H1 (cell line): ENCODE data around the gene YWHAQ. TPM values are rescaled to one million over a fixed set of nuclear protein-coding genes. Genes with fewer than 3 reads are reported as not detected.

ENCODE experiments used
- CTCF ChIA-PET: fragments of 300-600 bp; sonication (Branson Sonifier 250); formaldehyde crosslinking; loops from one replicate; lab custom pipeline; 2021; ENCODE audit not compliant: partially characterized antibody; lab: Charles Lee
- POLR2A ChIA-PET: fragments of 300-600 bp; sonication (Branson Sonifier 250); formaldehyde crosslinking; loops from one replicate; lab custom pipeline; 2021; ENCODE audit warnings: inconsistent platforms; ENCODE audit not compliant: partially characterized antibody; lab: Charles Lee
- DNase-seq, 2 experiments: peaks; one replicate each; pipeline versions ENCODE4 v3.0.0 to v3.0.0-alpha.2; 2010 to 2022; ENCODE audit warnings: low spot score in 2 of 2, low read depth in 1 of 2, mixed read lengths in 1 of 2
- FAIRE-seq: peaks from 2 replicates; lab custom pipeline; 2011; peaks lifted over from hg19 to GRCh38; lab: Jason Lieb, UNC
- H2AFZ ChIP-seq: 2 replicates; pipeline ENCODE4 v1.8.1; 2012; ENCODE audit warnings: low read length, inconsistent platforms
- H2AK5ac ChIP-seq: 2 replicates; pipeline ENCODE4 v1.6.1; 2013; ENCODE audit warnings: low read depth, low read length
- H2BK120ac ChIP-seq: replicated peaks from 2 replicates; pipeline ENCODE3; 2013; ENCODE audit warnings: low read depth, low read length, inconsistent platforms
- H2BK12ac ChIP-seq: 2 replicates; pipeline ENCODE4 v1.6.1; 2013; ENCODE audit warnings: low read depth, low read length
- H2BK15ac ChIP-seq: 2 replicates; pipeline ENCODE4 v1.6.1; 2013; ENCODE audit warnings: low read length
- H2BK20ac ChIP-seq: 2 replicates; pipeline ENCODE4 v1.6.1; 2013; ENCODE audit warnings: low read length
- H2BK5ac ChIP-seq: 2 replicates; pipeline ENCODE4 v1.6.1; 2013; ENCODE audit warnings: low read depth, low read length
- H3K14ac ChIP-seq: 2 replicates; pipeline ENCODE4 v1.6.1; 2013; ENCODE audit warnings: inconsistent platforms; ENCODE audit not compliant: insufficient read length
- H3K18ac ChIP-seq: 2 replicates; pipeline ENCODE4 v1.6.1; 2013; ENCODE audit warnings: low read length; ENCODE audit errors: extremely low read depth
- H3K23ac ChIP-seq: 2 replicates; pipeline ENCODE4 v1.6.1; 2013; ENCODE audit warnings: inconsistent platforms; ENCODE audit not compliant: insufficient read length
- H3K23me2 ChIP-seq: 2 replicates; pipeline ENCODE4 v1.6.1; 2013; ENCODE audit warnings: low read depth, low read length
- H3K27ac ChIP-seq: 2 replicates; pipeline ENCODE4 v1.6.1; 2011; ENCODE audit warnings: low read depth, low read length, inconsistent platforms
- H3K27me3 ChIP-seq, 4 experiments: replicated peaks in 1 of 4; 1 replicate in 1 of 4; 2 replicates in 3 of 4; pipeline versions ENCODE4 v1.6.1 to v1.8.1; 2011 to 2013; ENCODE audit warnings: low read length in 3 of 4, mild to moderate bottlenecking in 3 of 4, inconsistent platforms in 2 of 4, mixed read lengths in 2 of 4, moderate library complexity in 1 of 4; ENCODE audit not compliant: control insufficient read depth in 3 of 4, insufficient read depth in 3 of 4; ENCODE audit errors: extremely low read depth in 1 of 4
- H3K36me3 ChIP-seq, 4 experiments: 2 replicates each; pipeline versions ENCODE4 v1.6.1 to v1.8.1; 2011 to 2013; ENCODE audit warnings: mild to moderate bottlenecking in 4 of 4, low read length in 3 of 4, moderate library complexity in 2 of 4, control low read depth in 1 of 4, inconsistent platforms in 1 of 4; ENCODE audit not compliant: insufficient read depth in 4 of 4, control insufficient read depth in 2 of 4
- H3K4ac ChIP-seq: replicated peaks from 2 replicates; pipeline ENCODE3; 2013; ENCODE audit warnings: low read length, low read depth, mixed read lengths, inconsistent platforms; ENCODE audit not compliant: insufficient read length
- H3K4me1 ChIP-seq, 4 experiments: replicated peaks in 1 of 4; 1 replicate in 1 of 4; 2 replicates in 3 of 4; pipeline versions ENCODE4 v1.6.1 to v1.8.1; 2011 to 2013; ENCODE audit warnings: low read length in 3 of 4, inconsistent platforms in 2 of 4, mixed read lengths in 1 of 4; ENCODE audit not compliant: insufficient read depth in 4 of 4, control insufficient read depth in 3 of 4
- H3K4me2 ChIP-seq, 2 experiments: 2 replicates each; pipeline versions ENCODE4 v1.6.1 to v1.8.1; 2011 to 2013; ENCODE audit warnings: low read depth in 2 of 2, low read length in 2 of 2, control low read depth in 1 of 2, inconsistent platforms in 1 of 2, mild to moderate bottlenecking in 1 of 2; ENCODE audit not compliant: insufficient read depth in 1 of 2
- H3K4me3 ChIP-seq, 4 experiments: fragments of 200-600, 300-600 bp in 1 of 4; sonication (generic), shearing (Covaris generic), sonication (Bioruptor Twin) in 1 of 4; 2 replicates each; pipeline versions ENCODE4 v1.5.1 to v1.8.1; 2011 to 2016; ENCODE audit warnings: low read length in 4 of 4, low read depth in 3 of 4, control low read depth in 2 of 4, inconsistent platforms in 2 of 4, mild to moderate bottlenecking in 2 of 4, mixed read lengths in 1 of 4, moderate library complexity in 1 of 4; ENCODE audit not compliant: insufficient read depth in 2 of 4; ENCODE audit errors: extremely low read depth in 1 of 4
- H3K56ac ChIP-seq: replicated peaks from 2 replicates; pipeline ENCODE3; 2013; ENCODE audit warnings: low read depth, mild to moderate bottlenecking, mixed read lengths, low read length, inconsistent platforms; ENCODE audit not compliant: insufficient read length
- H3K79me1 ChIP-seq: 2 replicates; pipeline ENCODE4 v1.6.1; 2013; ENCODE audit warnings: low read depth, low read length, control low read depth
- H3K79me2 ChIP-seq, 2 experiments: 2 replicates each; pipeline versions ENCODE4 v1.6.1 to v1.8.1; 2012 to 2013; ENCODE audit warnings: low read length in 2 of 2, mild to moderate bottlenecking in 2 of 2, inconsistent platforms in 1 of 2; ENCODE audit not compliant: insufficient read depth in 2 of 2, control insufficient read depth in 1 of 2
- H3K9ac ChIP-seq, 4 experiments: replicated peaks in 1 of 4; 1 replicate in 1 of 4; 2 replicates in 3 of 4; pipeline versions ENCODE4 v1.6.1 to v1.8.1; 2011 to 2013; ENCODE audit warnings: low read depth in 3 of 4, low read length in 3 of 4, control low read depth in 2 of 4, mild to moderate bottlenecking in 2 of 4, moderate library complexity in 2 of 4, inconsistent platforms in 1 of 4; ENCODE audit errors: extremely low read depth in 1 of 4
- H3K9me3 ChIP-seq, 2 experiments: 2 replicates each; pipeline versions ENCODE4 v1.6.1 to v1.8.1; 2012 to 2013; ENCODE audit warnings: mild to moderate bottlenecking in 2 of 2, moderate library complexity in 2 of 2, control low read depth in 1 of 2, inconsistent platforms in 1 of 2, low read depth in 1 of 2, low read length in 1 of 2, mixed read lengths in 1 of 2; ENCODE audit not compliant: insufficient read depth in 2 of 2
- H4K20me1 ChIP-seq, 2 experiments: replicated peaks in 1 of 2; 2 replicates each; pipeline versions ENCODE3 to v1.8.1; 2011 to 2013; ENCODE audit warnings: inconsistent platforms in 2 of 2, low read length in 2 of 2, mild to moderate bottlenecking in 1 of 2; ENCODE audit not compliant: insufficient read depth in 2 of 2, control insufficient read depth in 1 of 2
- H4K5ac ChIP-seq: 2 replicates; pipeline ENCODE4 v1.6.1; 2013; ENCODE audit warnings: low read length, low read depth, mixed read lengths, inconsistent platforms; ENCODE audit not compliant: insufficient read length
- H4K8ac ChIP-seq: 2 replicates; pipeline ENCODE4 v1.8.0; 2013; ENCODE audit warnings: mild to moderate bottlenecking, moderate library complexity, low read length, inconsistent platforms; ENCODE audit not compliant: insufficient read depth; ENCODE audit errors: extremely low read depth
- H4K91ac ChIP-seq: replicated peaks from 2 replicates; pipeline ENCODE3; 2013; ENCODE audit warnings: low read length, mixed read lengths, inconsistent platforms; ENCODE audit not compliant: insufficient read length
- BACH1 ChIP-seq: IDR thresholded peaks from 2 replicates; pipeline ENCODE4 v1.6.1; 2012; ENCODE audit warnings: low read length, improper control_type of control experiment
- KDM4A ChIP-seq: IDR thresholded peaks from one replicate; pipeline ENCODE4 v1.7.1; 2012; ENCODE audit warnings: low read depth, mild to moderate bottlenecking, moderate library complexity, low read length, inconsistent platforms; ENCODE audit not compliant: severe bottlenecking
- MAFK ChIP-seq: IDR thresholded peaks from 2 replicates; pipeline ENCODE4 v1.6.1; 2012; ENCODE audit warnings: low read depth, mild to moderate bottlenecking, improper control_type of control experiment, low read length
- RFX5 ChIP-seq: IDR thresholded peaks from 2 replicates; pipeline ENCODE4 v1.6.1; 2011; ENCODE audit warnings: low read depth, low read length, improper control_type of control experiment, borderline replicate concordance
- SUZ12 ChIP-seq: fragments of 200-600 bp; sonication (generic); IDR thresholded peaks from 2 replicates; pipeline ENCODE4 v1.6.1; 2012; ENCODE audit warnings: mild to moderate bottlenecking, inconsistent platforms, low read length, moderate library complexity, mixed read lengths
- WGBS, 2 experiments: shearing (Covaris generic) in 1 of 2; methylation state at CpG; one replicate each; pipeline versions ENCODE4 v1.1.6 to v1.1.7; 2013 to 2015; ENCODE audit warnings: low lambda C conversion rate in 2 of 2, mixed read lengths in 2 of 2, inconsistent platforms in 1 of 2, low coverage in 1 of 2, missing lambda C conversion rate in 1 of 2; ENCODE audit not compliant: insufficient replicate concordance in 2 of 2, insufficient coverage in 1 of 2, insufficient read length in 1 of 2; ENCODE audit errors: extremely low coverage in 1 of 2, missing lambda C conversion rate in 1 of 2; 5-methylcytosine and 5-hydroxymethylcytosine counted together
- polyA plus RNA-seq, 7 experiments: library from polyadenylated mRNA; depleted of rRNA in 3 of 7; stranded (reverse) in 5 of 7; unstranded in 2 of 7; fragments of >200 nt in 5 of 7; fragments of 200-250 nt in 2 of 7; gene quantifications; 1 replicate in 5 of 7; 2 replicates in 1 of 7; 4 replicates in 1 of 7; pipeline versions ENCODE4 v1.2.1 to v1.2.3, GENCODE V29; 2011 to 2013; ENCODE audit warnings: missing spikeins in 2 of 7, mixed read lengths in 2 of 7
- total RNA-seq: library from RNA; stranded (reverse); fragmentation: NEBNext Ultra II Directional; extraction: Animal tissue kit (Norgen Biotek cat#: 25700); gene quantifications from 2 replicates; pipeline ENCODE4 v1.2.1, GENCODE V29; 2021
- TF ChIP-seq, protein P1 (sequence below): IDR thresholded peaks from 2 replicates; pipeline ENCODE4 v1.6.1; 2012; ENCODE audit warnings: inconsistent platforms

YWHAQ gene
- total and polyA plus RNA-seq, 2 of the 8 experiments (the other 6 are each of a cell fraction or from before 2014, with no cell fraction given), result 244 to 480 TPM

DNA sequence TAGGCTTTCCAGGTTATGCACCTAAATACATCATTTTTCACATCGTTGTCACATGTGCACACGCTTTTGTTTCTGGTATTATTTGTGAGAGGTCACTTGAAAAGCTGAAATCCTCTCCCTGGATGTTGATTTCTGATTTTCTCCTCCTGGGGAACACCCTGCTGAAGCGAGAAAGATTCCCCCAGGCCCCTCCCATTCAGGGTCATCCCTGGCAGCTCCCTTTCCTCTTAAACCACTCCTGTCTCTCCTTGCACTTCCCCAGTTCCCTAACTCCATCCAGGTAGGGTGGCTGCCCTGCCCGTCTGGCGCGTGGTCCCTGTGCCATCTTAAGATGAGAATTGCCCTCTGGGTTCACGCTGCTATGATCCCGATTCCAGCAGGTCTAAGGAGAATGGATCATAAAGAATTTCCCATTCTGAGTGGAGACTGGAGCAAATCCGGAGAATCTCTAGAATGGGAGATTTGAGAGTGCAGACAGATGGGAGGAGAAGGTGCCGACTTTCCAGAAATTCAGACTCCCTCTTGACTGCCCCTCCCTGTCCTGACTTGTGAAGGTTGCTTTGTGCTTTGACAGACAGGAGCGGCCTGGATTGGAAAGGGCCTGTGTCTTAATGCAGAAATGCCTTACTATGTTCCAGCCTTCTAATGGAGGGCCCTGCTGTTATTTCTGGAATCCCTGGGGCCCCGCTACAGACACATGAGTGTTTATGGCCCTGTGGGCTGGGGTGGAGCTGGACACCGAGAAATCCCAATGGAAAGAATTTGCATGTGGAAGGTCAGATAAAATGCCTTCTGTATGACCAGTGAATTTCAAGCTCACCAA is 1.3 kb upstream of the YWHAQ start:
- Histone ChIP-seq H3K4me1 (peaks cover 0 to 13% (median 3%) of the 10 kb centered on the region in 4 experiments; a peak in 4 of 7 replicates), H3K14ac (no peak overlapping the region), H3K4me3 (peak overlapping the region; percentile 35 to 95 (median 54); a peak in 6 of 8 replicates), H3K4me2 (peak overlapping the region; percentile 58 to 94), H4K91ac (no peak overlapping the region), H4K5ac (no peak overlapping the region), H3K27ac (no peak overlapping the region), H3K9me3 (no peaks in the 10 kb centered on the region), H4K8ac (no peak overlapping the region), H4K20me1 (peaks cover 6 to 7% of the 10 kb centered on the region in 2 experiments), H2AFZ (no peak overlapping the region), H2AK5ac (no peak overlapping the region), H3K79me2 (peaks cover 25 to 31% of the 10 kb centered on the region in 2 experiments), H3K23ac (no peak overlapping the region), H3K9ac (no peak overlapping the region; a peak in 1 of 7 replicates), H2BK120ac (no peak overlapping the region), H3K79me1 (no peaks in the 10 kb centered on the region), H3K56ac (no peak overlapping the region), H2BK12ac (no peak overlapping the region), H3K18ac (no peak overlapping the region), H2BK5ac (no peak overlapping the region), H3K27me3 (peaks cover 0 to 15% (median 8%) of the 10 kb centered on the region in 4 experiments; a peak in 3 of 7 replicates), H3K4ac (no peak overlapping the region), H2BK20ac (no peak overlapping the region), H2BK15ac (no peak overlapping the region), H3K23me2 (peaks cover 13% of the 10 kb centered on the region), H3K36me3 (peaks cover 0 to 16% (median 6%) of the 10 kb centered on the region in 4 experiments; a peak in 5 of 8 replicates)
- ChIA-PET CTCF (interaction anchor here (0.6 to 3.2 kb wide), 4 partner anchors 23 to 138 kb away, joined by 3 to 13 read pairs (median 4); no protein-coding TSS in a partner anchor), POLR2A (interaction anchor here (0.6 to 5.4 kb wide), 9 partner anchors 8 to 146 kb away, joined by 3 to 71 read pairs (median 4); partner anchors contain the start of gene ADAM17)
- WGBS, 2 experiments, result 45% methylated on average over 13 of the region's 13 CpGs; no CpG with 5 or more reads in 1 of the 2 experiments
- FAIRE-seq, result no peak
- TF ChIP-seq SUZ12 (0 out of 2 replicates have a peak, but pooled peaks have one; percentile 1), KDM4A (no peak), MAFK (no peak), BACH1 (no peak), RFX5 (no peak)
- TF ChIP-seq, protein P1, sequence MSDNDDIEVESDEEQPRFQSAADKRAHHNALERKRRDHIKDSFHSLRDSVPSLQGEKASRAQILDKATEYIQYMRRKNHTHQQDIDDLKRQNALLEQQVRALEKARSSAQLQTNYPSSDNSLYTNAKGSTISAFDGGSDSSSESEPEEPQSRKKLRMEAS, result 0 out of 2 replicates have a peak, but pooled peaks have one; percentile 28
- DNase-seq, result peak in 1 of 2 experiments; percentile 59
